ENCODE data around the gene PRTN3.
"Not testable (repeated sequence)": the region's sequence is repeated elsewhere in the genome, so short reads cannot be mapped to it uniquely, and the experiment has no call there.

PRTN3 gene

DNA sequence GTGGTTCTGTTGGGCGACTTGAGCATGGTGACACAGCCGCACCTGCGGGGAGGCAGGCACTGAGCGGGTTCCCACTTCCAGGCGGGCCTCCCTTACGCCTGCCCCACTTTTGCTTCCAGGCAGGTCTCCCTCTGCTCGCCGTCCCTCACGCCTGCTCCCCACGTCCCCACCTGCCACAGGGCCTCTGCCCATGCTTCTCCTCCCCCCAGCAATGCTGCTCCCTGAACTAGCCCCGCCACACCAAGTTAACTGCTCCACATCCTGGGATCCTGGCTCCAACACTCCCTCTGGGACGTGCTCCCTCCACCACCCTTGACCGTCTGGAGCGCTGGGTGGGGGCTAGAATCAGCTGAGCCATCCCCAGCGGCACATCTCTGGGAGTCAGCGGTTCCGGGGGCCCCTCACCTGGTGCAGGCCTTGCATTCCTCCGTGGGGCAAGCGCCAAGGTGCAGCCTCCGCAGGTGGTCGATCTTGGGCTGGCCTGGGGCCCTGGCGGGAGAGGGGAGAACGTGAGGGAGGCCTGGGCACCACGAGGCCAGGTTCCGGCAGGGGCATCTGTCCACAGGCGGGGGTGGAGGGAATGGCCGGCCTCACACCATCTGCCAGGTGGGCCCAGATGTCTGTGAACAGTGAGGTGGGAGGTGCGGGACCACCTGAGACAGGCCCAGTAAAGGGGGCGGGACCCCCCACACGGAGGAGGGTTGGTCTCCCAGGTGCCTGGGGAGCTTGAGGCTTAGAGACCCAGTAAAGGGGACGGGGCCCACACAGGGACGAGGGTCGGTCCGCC, 27.9 kb downstream of the PRTN3 start:
- no peak for DNase-seq

DNA sequence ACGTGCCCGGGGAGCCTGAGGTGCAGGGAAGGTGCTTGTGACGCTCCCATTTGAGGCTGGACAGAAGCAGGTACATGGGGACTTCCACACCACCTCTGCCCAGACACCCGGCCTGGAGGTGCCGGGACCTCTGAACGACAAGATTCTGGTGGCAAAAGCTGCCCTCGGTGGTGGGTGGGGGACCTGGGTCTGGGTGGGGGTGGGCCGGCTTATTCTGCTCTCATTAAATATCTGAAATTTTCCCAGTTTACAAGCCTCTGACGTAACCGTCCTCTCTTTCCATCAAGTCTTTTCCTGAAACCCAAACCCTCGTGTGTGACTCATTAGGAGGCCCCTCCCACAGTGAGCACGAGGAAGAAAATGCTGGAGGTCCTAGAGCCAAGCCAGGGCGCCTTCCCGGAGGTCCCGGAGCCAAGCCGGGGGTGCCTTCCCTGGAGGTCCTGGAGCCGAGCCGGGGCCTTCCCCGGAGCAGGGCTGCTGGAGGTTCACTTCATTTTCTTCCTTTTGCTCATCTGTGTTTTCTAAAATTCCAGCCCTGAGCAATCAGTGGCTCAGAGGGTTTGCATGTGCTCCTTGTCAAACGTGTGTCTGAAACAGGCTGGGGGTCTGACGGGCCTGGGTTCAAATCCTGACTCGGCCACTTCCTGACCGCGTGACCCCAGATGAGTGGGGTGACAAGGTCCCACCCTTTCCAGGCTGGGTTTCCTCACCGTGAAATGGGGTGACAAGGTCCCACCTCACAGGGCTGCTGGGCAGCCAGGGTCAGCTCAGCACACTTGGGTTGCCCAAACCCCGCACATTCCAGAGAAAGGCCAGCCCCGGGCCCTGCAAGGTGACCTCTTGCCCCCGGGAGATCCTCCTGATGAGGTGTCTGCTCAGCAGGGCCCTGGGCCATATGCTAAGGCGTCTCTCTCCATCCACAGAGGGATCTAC, 28.7 kb downstream of the PRTN3 start:
- no peak for DNase-seq

DNA sequence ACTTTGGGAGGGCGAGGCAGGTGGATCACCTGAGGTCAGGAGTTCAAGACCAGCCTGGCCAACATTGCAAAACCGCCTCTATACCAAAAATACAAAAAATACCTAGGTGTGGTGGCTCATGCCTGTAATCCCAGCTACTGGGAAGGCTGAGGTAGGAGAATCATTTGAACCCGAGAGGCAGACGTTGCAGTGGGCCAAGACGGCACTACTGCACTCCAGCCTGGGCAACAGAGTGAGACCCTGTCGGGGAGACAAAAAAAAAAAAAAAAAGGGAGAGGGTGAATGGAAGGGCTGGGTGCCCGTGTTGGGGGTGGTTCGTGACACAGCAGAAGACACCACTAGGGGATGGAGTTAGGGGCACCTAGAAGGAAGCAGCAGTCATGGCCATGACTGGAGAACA, 29.5 kb downstream of the PRTN3 start:
- DNase-seq = no peak

DNA sequence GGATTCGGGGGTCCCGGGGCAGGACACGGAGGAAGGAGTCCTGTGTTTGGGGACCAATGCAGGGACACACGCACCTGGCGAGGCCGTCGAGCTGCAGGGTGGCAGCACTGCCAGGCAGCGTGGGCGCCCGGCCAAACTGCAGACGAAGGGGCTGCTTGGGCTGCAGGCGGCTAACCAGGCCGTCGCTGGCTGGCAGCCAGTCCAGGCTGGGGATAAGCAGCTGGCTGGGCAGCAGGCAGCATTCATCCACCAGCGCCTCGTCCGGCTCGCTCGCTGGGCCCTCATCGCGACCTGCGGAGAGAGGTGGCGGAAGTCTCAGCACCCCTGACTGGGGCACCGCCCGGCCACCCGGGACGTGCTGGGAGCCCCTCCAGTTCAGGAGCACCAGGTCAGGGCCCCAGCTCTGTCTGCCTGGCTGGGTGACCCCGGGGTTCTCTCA, 30.2 kb downstream of the PRTN3 start:
- peak; percentile 63 to 85 for DNase-seq

DNA sequence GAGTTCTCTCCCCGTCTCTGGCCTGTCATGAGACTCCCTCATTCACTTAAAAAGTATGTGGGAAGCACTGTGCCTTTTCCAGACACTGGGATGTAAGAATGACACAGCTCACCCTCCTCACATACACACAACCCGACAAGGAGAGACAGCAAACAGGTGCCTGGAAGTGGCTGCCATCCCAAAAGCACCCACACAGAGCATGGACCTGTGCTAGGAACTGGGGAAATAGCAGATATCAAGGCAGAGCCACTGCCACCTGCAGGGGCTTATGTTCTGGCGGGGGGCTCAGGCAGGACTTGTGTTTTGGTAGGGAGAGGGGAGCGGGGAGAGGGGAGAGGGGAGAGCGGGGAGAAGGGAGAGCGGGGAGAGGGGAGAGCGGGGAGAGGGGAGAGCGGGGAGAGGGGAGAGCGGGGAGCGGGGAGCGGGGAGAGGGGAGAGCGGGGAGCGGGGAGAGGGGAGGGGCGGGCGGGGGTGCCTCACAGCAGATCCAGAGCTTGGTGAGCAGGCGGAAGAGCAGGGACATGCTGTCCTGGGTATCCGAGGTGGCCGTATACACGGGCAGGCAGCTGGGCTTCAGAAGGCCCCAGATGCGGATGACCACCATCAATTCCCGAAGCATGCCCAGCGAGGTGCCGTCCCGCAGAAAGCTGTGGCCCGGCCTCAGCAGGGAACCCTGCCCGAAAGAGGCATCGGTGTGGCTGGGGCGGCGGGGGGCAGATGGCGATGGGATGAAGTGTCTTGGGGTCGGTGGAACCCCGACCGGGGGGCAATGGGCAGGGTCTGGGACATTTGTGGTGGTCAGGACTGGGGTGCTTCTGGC, 30.9 kb downstream of the PRTN3 start:
- no peak for DNase-seq

DNA sequence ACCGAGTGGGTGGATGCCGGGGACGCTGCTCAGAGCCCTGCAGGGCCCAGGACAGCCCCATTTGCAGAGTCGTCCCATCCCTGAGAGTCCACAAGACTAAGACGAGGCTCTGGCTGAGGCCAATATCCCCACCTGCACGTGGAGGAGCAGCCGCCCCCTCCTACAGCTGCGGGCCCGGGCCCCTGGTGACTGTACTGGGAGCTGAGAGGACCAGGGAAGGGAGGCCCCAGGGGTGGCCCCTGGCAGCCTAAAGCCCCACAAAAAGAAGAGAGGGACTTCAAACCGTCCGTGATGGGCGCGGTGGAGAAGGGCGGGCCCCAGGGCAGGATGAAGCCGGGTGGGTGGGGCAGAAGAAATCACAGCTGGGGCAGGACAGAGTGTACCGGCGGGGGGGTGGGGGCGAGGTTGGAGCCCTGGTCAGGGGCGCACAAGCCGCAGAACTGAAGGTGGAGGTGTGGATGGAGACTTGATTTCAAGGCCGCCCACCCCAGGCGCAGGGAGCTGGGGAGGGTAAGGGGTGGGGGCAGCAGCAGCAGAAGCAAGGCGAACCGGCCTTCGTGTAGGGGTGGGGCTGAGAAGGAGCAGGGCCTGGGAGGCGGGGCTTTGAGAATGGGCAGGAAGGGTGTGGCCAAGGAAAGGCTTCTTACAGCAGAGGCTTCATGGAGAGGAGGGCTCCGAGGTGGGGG, 31.6 kb downstream of the PRTN3 start:
- DNase-seq = no peak

DNA sequence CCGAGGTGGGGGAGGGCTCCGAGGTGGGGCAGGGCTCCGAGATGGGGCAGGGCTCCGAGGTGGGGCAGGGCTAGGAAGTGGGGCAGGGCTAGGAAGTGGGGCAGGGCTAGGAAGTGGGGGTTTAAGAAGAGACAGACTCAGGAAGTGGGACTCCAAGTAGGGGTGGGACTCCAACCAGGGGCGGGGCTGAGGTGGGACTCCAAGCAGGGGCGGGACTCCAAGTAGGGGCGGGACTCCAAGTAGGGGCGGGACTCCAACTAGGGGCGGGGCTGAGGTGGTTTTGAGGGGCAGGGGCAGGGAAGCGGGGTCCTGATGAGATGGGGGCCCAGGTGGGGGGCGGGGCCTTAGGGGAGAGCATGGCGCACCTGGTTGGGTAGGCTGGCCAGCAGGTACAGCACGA, 32.3 kb downstream of the PRTN3 start:
- DNase-seq = no peak

DNA sequence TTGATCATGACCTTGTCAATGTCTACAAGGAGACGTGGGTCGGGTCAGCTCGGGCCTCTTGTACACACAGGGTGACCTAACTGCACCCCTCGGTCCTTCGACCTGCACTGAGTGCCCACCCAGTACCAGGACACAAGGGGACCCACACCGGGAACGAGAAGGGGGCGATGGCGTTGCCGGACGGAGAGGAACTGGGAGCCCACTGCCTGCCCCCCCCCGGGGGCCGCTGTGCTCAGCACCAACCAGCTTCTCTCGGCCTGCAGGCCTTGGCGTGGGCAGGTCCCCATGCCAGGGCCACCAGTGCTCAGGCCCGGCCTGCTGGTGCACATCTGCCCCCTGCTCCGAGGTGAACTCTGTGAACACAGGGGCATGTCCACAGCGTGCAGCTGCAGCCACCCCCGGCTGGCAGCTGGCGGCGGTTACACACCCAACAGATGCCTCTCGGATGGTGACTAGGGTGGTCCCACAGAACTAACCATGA, 32.8 kb downstream of the PRTN3 start:
- DNase-seq = no peak

DNA sequence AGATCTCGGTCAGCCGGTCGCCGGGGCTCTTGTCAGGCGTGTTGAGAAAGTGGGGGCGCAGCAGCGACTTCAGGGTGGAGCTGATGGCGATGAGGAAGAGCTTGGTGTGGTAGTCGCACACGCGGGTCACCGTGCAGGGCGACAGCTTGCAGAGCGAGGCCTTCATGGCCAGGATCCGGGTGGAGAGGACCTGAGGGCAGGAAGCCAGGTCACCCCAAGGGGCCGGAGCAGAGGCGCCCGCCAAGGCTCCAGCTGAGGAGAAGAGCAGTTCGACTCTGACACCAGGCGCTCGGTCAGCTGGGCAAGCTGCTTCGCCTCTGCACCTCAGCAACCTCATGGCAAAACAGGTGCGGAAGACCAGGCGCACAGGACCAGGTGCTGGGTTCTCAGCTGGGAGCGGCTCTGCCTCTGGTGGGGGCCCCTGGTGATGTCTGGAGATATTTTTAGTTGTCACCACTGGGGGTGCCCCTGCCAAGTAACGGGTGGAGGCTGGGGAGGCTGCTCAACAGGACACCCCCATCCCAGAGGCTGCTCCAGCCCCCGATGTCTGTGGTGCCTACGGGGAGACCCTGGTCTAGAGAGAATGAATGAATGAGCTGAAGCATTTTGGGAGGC, 34.6 kb downstream of the PRTN3 start:
- no peak for DNase-seq

DNA sequence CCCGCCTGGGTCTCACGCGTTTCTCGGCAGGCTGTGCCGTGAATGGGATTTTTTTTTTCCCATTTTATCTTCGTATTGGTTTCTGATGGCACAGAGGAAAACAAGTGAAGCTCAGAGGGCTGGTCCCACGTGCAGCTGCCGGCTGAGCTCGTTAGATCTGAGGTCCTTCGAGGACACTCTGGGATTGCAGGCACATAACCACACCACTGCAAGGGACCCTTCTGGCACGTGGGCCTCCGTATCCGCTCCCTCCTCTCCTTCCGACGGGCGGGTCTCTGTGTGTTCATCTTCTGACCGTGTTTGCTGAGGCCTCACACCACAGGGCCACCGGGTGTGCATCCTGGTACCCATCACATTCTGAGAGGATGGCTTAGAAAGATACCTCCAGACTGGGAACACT, 35.3 kb downstream of the PRTN3 start:
- no peak for DNase-seq

DNA sequence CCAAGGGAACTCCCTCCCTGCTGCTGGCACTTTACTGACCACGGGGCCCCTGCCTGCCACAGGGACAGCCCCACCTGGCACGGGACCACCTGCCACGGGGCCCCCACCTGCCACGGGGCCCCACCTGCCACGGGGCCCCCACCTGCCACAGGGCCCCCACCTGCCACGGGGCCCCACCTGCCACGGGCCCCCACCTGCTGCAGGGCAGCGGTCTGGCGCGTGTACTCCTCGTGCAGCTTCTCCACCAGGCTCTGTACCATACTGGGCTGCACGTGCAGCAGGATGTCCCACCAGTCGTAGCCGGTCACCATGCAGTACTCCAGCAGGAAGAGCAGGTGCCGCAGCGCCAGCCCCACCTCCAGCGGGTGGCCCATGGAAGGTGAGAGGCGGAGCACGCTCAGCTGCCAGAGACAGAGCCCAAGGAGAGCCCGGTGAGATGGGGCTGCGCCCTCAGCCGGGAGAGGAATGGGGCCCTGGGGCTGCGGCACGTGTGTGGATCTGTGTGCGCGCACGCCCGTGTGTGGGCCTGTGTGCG, 36.0 kb downstream of the PRTN3 start:
- DNase-seq = no peak

DNA sequence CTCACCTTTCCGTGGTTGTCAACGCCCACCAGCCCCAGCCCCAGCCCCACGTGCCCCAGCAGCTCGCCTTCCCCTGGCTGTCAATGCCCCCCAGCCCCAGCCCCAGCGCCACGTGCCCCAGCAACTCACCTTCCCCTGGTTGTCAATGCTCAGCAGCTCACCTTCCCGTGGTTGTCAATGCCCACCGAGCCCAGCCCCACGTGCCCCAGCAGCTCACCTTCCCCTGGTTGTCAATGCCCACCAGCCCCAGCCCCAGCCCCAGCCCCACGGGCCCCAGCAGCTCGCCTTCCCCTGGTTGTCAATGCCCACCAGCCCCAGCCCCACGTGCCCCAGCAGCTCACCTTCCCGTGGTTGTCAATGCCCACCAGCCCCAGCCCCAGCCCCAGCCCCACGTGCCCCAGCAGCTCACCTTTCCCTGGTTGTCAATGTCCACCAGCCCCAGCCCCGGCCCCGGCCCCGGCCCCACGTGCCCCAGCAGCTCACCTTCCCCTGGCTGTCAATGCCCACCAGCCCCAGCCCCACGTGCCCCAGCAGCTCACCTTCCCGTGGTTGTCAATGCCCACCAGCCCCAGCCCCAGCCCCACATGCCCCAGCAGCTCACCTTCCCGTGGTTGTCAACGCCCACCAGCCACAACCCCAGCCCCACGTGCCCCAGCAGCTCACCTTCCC, 37.3 kb downstream of the PRTN3 start:
- not testable (repeated sequence) for DNase-seq

DNA sequence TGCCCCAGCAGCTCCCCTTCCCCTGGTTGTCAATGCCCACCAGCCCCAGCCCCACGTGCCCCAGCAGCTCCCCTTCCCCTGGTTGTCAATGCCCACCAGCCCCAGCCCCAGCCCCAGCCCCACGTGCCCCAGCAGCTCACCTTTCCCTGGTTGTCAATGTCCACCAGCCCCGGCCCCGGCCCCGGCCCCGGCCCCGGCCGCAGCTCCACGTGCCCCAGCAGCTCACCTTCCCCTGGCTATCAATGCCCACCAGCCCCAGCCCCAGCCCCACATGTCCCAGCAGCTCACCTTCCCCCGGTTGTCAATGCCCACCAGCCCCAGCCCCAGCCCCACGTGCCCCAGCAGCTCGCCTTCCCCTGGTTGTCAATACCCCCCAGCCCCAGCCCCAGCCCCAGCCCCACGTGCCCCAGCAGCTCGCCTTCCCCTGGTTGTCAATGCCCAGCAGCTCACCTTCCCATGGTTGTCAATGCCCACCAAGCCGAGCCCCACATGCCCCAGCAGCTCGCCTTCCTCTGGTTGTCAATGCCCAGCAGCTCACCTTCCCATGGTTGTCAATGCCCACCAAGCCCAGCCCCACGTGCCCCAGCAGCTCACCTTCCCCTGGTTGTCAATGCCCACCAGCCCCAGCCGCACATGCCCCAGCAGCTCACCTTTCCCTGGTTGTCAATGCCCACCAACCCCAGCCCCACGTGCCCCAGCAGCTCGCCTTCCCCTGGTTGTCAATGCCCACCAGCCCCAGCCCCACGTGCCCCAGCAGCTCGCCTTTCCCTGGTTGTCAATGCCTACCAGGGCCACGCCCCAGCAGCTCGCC, 38.2 kb downstream of the PRTN3 start:
- DNase-seq = not testable (repeated sequence)

DNA sequence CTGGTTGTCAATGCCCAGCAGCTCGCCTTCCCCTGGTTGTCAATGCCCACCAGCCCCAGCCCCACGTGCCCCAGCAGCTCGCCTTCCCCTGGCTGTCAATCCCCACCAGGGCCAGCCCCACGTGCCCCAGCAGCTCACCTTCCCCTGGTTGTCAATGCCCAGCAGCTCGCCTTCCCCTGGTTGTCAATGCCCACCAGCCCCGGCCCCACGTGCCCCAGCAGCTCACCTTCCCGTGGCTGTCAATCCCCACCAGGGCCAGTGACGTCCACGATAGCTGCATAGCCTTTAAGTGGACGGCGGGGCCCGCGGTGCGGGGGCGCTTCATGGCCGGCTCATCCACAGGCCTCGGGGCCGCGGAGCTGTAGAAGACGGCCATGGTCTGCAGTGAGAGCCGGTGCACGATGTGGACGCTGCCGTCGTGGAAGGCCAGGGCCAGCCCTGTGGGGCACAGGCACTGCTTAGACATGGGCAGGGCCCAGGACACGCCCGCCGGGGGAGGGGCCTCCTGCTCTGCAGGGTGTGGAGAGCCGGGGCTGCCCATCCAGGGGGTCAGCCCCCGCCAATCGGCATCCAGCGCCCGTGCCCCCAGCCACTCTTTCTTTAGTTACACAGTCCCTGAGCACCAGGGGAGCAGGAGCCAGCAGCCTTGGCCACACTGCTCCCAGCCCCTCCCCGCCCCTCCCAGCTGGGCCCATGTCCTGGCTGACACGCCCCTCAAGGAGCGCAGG, 39.1 kb downstream of the PRTN3 start:
- no peak for DNase-seq

DNA sequence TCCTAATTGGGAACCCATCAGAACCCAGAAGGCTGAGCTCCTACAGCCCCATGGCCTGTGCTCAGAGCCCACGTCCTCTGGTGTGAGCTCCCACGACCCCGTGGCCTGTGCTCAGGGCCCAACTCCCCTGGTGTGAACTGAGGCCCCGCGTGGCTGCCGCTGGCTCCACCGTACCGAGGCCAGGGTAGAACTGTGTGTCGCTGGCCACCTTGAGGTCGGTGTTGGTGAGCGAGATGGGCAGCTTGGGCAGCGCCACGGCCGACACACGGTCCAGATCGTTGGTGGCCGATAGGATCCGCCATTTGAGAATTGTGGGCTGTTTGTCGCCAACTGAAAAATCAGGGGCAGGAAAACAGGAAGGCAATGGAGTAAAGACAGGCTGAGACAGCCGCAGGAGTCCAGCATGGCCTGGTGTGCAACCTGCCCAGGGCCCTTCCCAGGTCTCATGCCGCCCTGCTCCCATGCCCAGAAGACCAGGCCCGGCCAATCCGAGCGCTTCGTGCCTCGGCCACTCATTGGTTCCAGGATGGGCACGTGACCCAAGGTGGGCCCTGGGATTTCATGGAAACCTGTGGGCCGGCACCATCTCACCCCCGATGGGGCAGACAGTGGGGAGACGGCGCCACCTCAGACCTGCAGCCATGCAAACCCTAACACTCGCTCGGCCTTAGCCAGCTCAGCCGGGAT, 40.7 kb downstream of the PRTN3 start:
- DNase-seq = no peak

DNA sequence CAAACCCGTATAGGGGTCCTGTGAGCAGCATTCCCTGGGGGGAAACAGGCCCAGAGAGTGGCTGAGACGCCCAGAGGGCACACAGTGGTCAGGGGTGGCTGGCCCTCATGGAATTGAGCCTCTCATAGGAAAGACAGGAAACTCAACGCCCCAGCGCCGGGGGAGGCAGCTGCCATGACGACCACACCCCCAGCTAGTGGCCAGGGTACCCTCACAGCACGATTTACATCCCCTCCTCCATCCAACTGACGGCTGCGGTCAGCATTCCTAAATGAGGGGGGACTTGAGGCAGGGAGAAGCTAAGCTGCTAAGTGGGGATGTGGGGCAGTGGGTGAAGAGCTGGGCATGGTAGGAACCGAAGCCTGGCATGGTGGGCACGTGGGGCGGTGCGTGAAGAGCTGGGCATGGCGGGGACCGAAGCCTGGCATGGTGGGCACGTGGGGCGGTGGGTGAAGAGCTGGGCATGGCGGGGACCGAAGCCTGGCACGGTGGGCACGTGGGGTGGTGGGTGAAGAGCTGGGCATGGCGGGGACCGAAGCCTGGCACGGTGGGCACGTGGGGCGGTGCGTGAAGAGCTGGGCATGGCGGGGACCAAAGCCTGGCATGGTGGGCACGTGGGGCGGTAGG, 42.2 kb downstream of the PRTN3 start:
- DNase-seq = no peak

DNA sequence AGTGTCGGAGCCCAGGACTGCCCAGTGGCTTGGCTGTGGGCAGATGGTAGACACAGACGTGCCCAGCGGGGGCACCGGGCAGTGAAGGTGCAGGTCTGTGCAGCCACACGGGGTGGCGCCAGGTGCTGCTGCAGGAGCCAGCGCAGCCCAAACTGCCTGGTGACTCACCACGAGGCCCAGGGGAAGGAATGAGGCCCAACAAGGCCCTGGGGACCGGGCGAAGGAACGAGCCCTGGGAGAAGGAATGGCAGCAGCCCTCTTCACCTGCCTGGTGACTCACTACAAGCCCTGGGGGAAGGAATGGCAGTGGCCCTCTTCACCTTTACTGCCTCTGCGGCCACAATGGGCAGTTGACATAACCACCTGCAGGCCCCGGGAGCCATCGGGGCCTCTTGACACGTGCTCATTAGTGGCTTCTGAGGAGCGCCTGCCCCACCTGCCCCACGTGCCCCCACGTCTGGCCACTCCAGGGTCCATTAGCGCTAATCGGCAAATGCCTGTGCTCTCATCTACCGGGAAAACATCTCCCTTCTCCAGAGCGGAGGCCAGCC, 42.9 kb downstream of the PRTN3 start:
- no peak for DNase-seq
